GM18526 (cell line): ENCODE data around the gene SMIM22.

Experiments
- POLR2A ChIP-seq: IDR thresholded peaks from 3 replicates; pipeline ENCODE4 v1.6.1; 2011; ENCODE audit not compliant: insufficient read length; ENCODE audit errors: extremely low read depth

SMIM22 gene

GRCh38 chr16:4765511-4766474 lies 29.4 kb upstream of the SMIM22 start:
- no peak for TF ChIP-seq POLR2A

DNA sequence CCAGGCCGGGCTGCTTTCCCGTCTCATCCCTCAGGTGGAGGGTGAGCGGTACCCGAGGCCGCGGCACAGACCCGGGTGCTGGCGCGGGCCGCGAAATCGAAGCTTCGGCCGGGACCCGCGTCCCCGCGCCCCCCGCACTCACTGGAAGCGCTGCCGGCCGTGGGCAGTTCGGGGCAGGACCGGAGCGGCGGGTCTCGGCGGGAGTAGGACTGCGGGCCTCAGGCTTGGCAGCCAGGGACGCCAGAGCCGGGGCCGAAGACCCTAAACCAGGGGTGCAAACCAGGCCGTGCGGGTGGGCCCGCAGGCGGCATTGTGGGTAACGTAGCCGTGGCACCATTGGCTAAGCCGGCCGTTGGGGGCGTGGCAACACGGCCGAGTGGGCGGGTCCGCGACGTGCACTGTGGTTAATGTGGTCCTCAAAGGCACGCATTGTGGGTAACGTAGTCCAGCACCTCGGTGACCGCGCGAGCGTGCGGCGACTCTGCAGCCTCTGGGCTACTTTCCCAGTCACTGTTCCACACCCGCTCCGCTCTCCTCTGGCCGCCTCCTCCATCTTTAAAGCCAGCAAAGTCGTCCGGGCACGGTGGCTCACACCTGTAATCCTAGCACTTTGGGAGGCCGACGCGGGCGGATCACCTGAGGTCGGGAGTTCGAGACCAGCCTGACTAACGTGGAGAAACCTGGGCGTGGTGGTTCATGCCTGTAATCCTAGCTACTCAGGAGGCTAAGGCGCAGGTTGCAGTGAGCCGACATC lies 28.1 kb upstream of the SMIM22 start, which contains the start of gene ZNF500:
ZNF500 (minus strand) TSS at position 288 of the 754 bp plus-strand sequence. CDS start 1,184 bp downstream, outside the sequence.
- TF ChIP-seq POLR2A = peak; percentile 65

DNA sequence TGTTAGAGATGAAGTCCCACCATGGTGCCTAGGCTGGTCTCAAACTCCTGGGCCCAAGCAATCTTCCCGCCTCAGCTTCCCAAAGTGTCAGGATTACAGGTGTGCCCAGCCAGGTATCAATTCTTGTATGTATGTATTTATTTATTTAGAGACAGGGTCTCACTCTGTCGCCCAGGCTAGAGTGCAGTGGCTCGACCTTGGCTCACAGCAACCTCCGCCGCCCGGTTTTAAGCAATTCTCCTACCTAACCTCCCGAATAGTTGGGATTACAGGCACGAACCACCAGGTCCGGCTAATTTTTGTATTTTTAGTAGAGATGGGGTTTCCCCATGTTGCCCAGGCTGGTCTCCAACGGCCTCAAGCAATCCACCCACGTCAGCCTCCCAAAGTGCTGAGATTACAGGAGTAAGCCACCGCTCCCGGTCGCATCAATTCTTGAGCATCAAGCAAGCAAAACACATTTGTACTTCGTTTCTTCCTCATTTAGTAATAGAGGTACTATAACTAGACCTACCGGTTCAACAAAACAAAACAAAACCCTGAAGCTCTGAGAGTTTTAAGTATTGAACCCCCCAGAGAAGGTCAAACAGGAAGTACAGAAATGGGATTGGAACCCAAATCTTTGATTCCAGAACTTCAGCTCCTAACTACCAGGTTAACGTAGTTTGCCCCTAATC lies 27.2 kb upstream of the SMIM22 start:
- TF ChIP-seq POLR2A = no peak

DNA sequence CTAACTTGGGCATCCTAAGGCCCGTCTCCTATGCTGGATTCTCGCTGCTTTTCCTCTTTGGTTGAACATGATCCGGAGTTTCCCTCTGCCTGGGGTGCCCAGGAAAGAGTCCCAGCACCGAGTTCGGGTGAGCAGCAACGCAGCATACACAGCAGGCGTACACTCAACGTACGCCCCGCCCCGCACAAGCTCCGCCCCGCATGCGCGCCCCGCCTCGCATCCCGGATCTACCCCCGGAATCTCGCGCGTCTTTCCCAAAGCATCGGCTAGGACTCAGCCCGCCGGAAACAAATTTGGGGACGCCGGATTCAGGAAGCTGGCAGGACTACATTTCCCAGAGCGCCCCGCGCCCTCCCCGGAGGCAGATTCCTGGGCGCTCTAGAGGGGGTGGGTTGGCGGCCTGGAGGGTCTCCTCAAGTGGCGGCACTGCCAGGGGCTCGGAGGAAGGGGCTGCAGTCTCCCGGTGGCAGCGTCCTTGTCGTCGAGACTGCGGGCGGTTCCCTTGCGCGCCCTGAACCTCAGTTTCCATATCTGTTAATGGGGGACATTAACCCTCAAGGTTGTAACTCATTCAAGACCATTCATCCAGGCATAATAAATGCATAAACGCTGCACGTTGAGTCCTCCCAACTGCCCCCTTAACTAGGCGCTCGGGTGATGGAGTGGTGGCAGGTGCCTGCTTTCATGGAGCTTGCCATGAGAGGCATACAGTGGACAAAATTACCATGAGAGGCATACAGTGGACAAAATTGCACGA lies 26.4 kb upstream of the SMIM22 start:
- TF ChIP-seq POLR2A = peak; percentile 87

DNA sequence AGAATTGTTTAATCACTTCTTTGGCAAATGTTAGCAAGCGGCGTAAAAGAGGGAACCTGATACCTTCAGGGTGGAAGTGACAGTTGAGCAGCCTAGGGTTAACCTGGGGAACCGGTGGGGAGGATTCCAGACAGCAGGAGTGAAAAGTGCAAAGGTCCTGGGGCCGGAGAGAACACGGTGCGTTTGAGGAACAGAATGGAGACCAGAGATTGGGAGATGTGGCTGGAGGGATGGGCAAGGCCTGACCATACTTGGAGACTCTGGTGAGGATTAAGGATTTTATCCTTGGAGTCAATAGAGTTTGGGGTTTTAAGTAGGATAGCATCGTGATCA lies 25.9 kb upstream of the SMIM22 start:
- no peak for TF ChIP-seq POLR2A

DNA sequence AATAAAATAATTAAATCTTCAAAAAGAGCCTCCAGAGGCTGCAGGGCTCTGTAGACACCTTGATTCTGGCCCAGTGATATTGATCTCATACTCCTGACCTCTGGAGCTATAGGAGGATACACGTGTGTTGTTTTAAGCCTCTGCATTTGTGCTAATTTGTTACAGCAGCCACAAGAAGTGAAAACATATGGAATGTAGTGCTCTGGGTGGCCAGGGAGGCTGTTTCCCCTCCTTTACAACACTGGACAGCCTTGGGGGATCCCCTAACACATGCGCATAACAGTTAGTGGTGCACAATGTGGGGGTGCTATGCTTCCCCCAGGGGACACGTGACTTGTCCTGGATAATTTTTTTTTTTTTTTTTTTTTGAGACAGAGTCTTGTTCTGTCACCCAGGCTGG lies 23.5 kb upstream of the SMIM22 start:
- TF ChIP-seq POLR2A = no peak

GRCh38 chr16:4772351-4772750 lies 22.8 kb upstream of the SMIM22 start:
- no peak for TF ChIP-seq POLR2A

DNA sequence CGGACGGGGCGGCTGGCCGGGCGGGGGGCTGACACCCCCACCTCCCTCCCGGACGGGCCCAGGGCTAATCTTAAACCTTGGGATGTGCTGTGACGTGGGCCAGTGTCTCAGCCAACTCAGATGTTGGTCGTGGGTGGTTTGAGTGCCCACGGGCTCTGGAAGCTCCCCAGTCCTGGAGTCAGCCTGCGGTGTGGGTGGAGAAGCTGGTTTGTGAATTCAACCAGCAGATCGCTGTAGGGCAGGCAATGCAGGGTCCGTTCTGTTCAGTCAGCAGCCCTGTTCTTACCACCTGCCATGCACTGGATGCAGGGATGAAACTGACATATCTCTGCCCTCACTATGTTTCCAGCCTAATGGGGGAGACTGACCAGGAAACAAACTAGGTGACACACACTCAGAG lies 20.2 kb upstream of the SMIM22 start:
- TF ChIP-seq POLR2A = no peak

GRCh38 chr16:4776141-4776705 lies 18.9 kb upstream of the SMIM22 start:
- TF ChIP-seq POLR2A = no peak

- TF ChIP-seq POLR2A = no peak
These were observed 17.7 kb upstream of the SMIM22 start for GRCh38 chr16:4777339-4778049.

DNA sequence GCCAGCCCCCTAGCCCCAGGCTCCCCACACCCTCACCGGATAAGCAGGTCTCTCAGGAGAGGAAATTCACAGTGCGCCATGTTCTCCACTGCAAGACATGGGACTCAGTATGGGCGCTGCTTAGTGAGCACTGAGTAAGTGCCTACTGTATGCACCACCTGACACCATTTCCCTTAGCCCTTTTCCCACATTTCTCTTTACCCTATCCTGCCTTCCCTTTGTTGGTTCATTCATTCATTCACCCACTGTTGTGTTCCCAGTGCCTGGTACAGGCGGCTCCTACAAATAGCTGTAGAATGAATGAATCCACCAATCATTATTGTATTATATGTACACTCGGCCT lies 17.1 kb upstream of the SMIM22 start:
- TF ChIP-seq POLR2A = no peak

- TF ChIP-seq POLR2A = no peak
These were observed 14.9 kb upstream of the SMIM22 start for GRCh38 chr16:4780235-4780634.

DNA sequence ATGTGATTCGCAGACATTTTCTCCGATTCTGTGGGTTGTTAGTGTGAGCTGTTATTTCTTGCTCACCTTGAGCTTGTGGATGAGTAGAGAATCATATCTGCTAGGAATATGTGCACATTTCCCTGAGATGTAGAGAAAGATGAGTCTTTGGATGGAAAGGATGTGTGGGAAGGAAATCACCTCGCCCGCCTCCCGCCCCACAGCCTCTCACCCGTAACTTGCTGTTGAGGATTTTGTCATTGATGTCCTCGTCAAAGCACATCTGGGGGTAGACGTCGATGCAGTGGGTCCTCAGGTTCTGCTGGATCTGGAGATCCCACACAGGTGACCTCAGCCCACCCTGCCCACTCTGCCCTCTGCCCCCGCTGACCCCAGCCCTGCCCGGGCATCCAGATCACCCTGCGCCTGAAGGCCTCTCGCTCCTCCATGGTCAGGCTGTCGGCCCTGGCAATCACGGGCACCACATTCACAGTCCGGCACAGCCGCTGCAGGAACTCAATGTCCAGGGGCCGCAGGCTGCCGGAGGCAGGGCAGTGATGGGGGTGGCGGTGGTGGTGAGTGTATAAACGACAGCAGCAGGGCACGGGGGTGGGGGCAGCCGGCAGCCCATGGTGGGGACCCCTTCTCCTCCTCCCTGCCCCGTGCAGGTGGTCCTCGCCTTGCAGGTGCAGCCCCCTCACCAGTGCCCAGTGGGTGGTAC lies 11.8 kb upstream of the SMIM22 start:
- TF ChIP-seq POLR2A = no peak

- no peak for TF ChIP-seq POLR2A
These were observed 11.2 kb upstream of the SMIM22 start for GRCh38 chr16:4783951-4784336.
